K562 (cell line): Measurements from ENCODE around the gene TNC. TPM values are rescaled to one million over a fixed set of nuclear protein-coding genes. Genes with fewer than 3 reads are reported as not detected.

Experiments
- ATAC-seq: fragments of 200-7000 bp; cut with Tn5 transposase; 3 replicates; pipeline ENCODE4 v1.9.1; 2020; ENCODE audit warnings: moderate library complexity
- BruUV-seq: library from RNA; stranded (reverse); fragments of 400-500 nt; replicated peaks from 2 replicates; lab custom pipeline; 2021; lab: Mats Ljungman, UMichigan
- CTCF ChIA-PET: fragments of 300-600 bp; formaldehyde crosslinking; extraction: SDS; loops from one replicate; lab custom pipeline; 2021; ENCODE audit warnings: low intra/inter-chr PET ratio; lab: Yijun Ruan, JAX
- POLR2A ChIA-PET: fragments of 300-600, 350-650 bp; sonication (Branson Sonifier 250); formaldehyde crosslinking; extraction: SDS; loops from one replicate; lab custom pipeline; 2021; ENCODE audit warnings: antibody characterized with exemption, inconsistent platforms; lab: Yijun Ruan, JAX
- DNase-seq, 4 experiments: peaks; one replicate each; pipeline versions ENCODE4 v3.0.0 to v3.0.0-alpha.2; 2011 to 2018; ENCODE audit warnings: low spot score in 3 of 4, mixed read lengths in 3 of 4; ENCODE audit errors: extremely low read depth in 1 of 4
- FAIRE-seq: peaks from 2 replicates; lab custom pipeline; 2011; peaks lifted over from hg19 to GRCh38; lab: Jason Lieb, UNC
- H2AFZ ChIP-seq: 2 replicates; pipeline ENCODE4 v1.6.0; 2011; ENCODE audit warnings: low read depth, low read length, control low read depth, inconsistent platforms
- H3K27ac ChIP-seq: fragments of 200-600 bp; 3 replicates; pipeline ENCODE4 v1.8.0; 2011; ENCODE audit warnings: low read depth, mild to moderate bottlenecking, control low read depth, inconsistent platforms, low read length, moderate library complexity, mixed read lengths; ENCODE audit errors: extremely low read depth
- H3K27me3 ChIP-seq, 2 experiments: fragments of 300-600 bp in 1 of 2; 2 replicates in 1 of 2; 3 replicates in 1 of 2; pipeline versions ENCODE4 v1.6.0 to v1.8.0; 2011; ENCODE audit warnings: inconsistent platforms in 2 of 2, low read length in 2 of 2, mild to moderate bottlenecking in 1 of 2, mixed read lengths in 1 of 2, moderate library complexity in 1 of 2; ENCODE audit not compliant: control insufficient read depth in 2 of 2, insufficient read depth in 2 of 2
- H3K36me3 ChIP-seq: fragments of 300-600 bp; 3 replicates; pipeline ENCODE4 v1.8.0; 2011; ENCODE audit warnings: mild to moderate bottlenecking, low read length, inconsistent platforms; ENCODE audit not compliant: control insufficient read depth, insufficient read depth
- H3K4me1 ChIP-seq, 2 experiments: fragments of 200-600 bp in 1 of 2; replicated peaks in 1 of 2; 2 replicates in 1 of 2; 3 replicates in 1 of 2; pipeline versions ENCODE4 v1.5.1 to v1.8.0; 2011; ENCODE audit warnings: inconsistent platforms in 2 of 2, low read length in 2 of 2, mild to moderate bottlenecking in 1 of 2, mixed read lengths in 1 of 2, moderate library complexity in 1 of 2; ENCODE audit not compliant: control insufficient read depth in 2 of 2, insufficient read depth in 2 of 2
- H3K4me2 ChIP-seq: 2 replicates; pipeline ENCODE4 v1.6.1; 2011; ENCODE audit warnings: low read length, control low read depth, inconsistent platforms, mixed read lengths; ENCODE audit not compliant: insufficient read depth
- H3K4me3 ChIP-seq: fragments of 200-600 bp; sonication (generic), shearing (Covaris generic); 2 replicates; pipeline ENCODE4 v1.5.1; 2016; ENCODE audit warnings: control low read depth, inconsistent platforms
- H3K79me2 ChIP-seq: fragments of 200-600 bp; 3 replicates; pipeline ENCODE4 v1.8.0; 2011; ENCODE audit warnings: low read length, inconsistent platforms; ENCODE audit not compliant: control insufficient read depth, insufficient read depth
- H3K9ac ChIP-seq, 2 experiments: 2 replicates each; pipeline versions ENCODE4 v1.6.0 to v1.6.1; 2011; ENCODE audit warnings: low read depth in 2 of 2, low read length in 2 of 2, control low read depth in 1 of 2, inconsistent platforms in 1 of 2, mild to moderate bottlenecking in 1 of 2, mixed read lengths in 1 of 2; ENCODE audit not compliant: insufficient read depth in 1 of 2
- H3K9me1 ChIP-seq: one replicate; pipeline ENCODE4 v1.6.0; 2011; ENCODE audit warnings: inconsistent platforms, mild to moderate bottlenecking, low read length, moderate library complexity; ENCODE audit not compliant: control insufficient read depth, insufficient read depth
- H3K9me3 ChIP-seq: replicated peaks from 2 replicates; pipeline ENCODE4 v1.5.1; 2011; ENCODE audit warnings: low read depth, low read length, inconsistent platforms; ENCODE audit not compliant: control insufficient read depth, insufficient read depth
- H4K20me1 ChIP-seq: replicated peaks from 2 replicates; pipeline ENCODE4 v1.6.1; 2011; ENCODE audit warnings: low read length, inconsistent platforms, mixed read lengths; ENCODE audit not compliant: control insufficient read depth, insufficient read depth
- CCNT2 ChIP-seq: IDR thresholded peaks from 2 replicates; pipeline ENCODE4 v1.6.1; 2011; ENCODE audit warnings: borderline replicate concordance, low read depth, mild to moderate bottlenecking, moderate library complexity, mixed read lengths, low read length; ENCODE audit not compliant: insufficient read length; ENCODE audit errors: extremely low read depth
- E4F1 ChIP-seq: fragments of 250-450 bp; sonication (Bioruptor Pico); IDR thresholded peaks from 2 replicates; pipeline ENCODE4 v1.5.0; 2021; ENCODE audit warnings: mild to moderate bottlenecking, borderline replicate concordance
- FOXK1 ChIP-seq: sonication (generic); formaldehyde crosslinking; IDR thresholded peaks from 2 replicates; pipeline ENCODE4 v1.8.0; 2022; ENCODE audit warnings: missing genetic modification reagents, mild to moderate bottlenecking, borderline replicate concordance
- HIVEP1 ChIP-seq: fragments of 250-450 bp; sonication (Bioruptor Pico); IDR thresholded peaks from 2 replicates; pipeline ENCODE4 v1.4.0; 2020; ENCODE audit warnings: mild to moderate bottlenecking
- HMG20A ChIP-seq: fragments of 450-650 bp; formaldehyde crosslinking; conservative IDR thresholded peaks from 2 replicates; pipeline ENCODE4 v1.4.0; 2020; ENCODE audit warnings: mild to moderate bottlenecking, mixed read lengths
- KLF10 ChIP-seq: fragments of 250-450 bp; sonication (Bioruptor Pico); IDR thresholded peaks from 2 replicates; pipeline ENCODE4 v1.6.1; 2021; ENCODE audit warnings: matching md5 sums
- MAZ ChIP-seq, 2 experiments: fragments of 450-650 bp in 1 of 2; sonication (generic) in 1 of 2; formaldehyde crosslinking; IDR thresholded peaks in 1 of 2; conservative IDR thresholded peaks in 1 of 2; 2 replicates each; pipeline versions ENCODE4 v1.4.0 to v1.5.0; 2020; ENCODE audit warnings: mild to moderate bottlenecking in 1 of 2, missing genetic modification reagents in 1 of 2
- MEF2A ChIP-seq: IDR thresholded peaks from 2 replicates; pipeline ENCODE4 v1.6.1; 2011; ENCODE audit warnings: low read depth, mild to moderate bottlenecking, low read length, moderate library complexity; ENCODE audit not compliant: control insufficient read depth
- TAF15 ChIP-seq: fragments of 200-400 bp; formaldehyde crosslinking; IDR thresholded peaks from 2 replicates; pipeline ENCODE4 v1.6.1; 2017; ENCODE audit warnings: mild to moderate bottlenecking, low read depth, low read length, moderate library complexity
- TEAD1 ChIP-seq, 2 experiments: fragments of 450-650 bp in 1 of 2; sonication (generic) in 1 of 2; formaldehyde crosslinking; IDR thresholded peaks; 2 replicates each; pipeline versions ENCODE4 v1.4.0 to v1.8.0; 2020 to 2022; ENCODE audit warnings: mild to moderate bottlenecking in 2 of 2, missing genetic modification reagents in 1 of 2
- ZNF239 ChIP-seq: fragments of 250-450 bp; sonication (Bioruptor Pico); IDR thresholded peaks from 2 replicates; pipeline ENCODE4 v1.4.0; 2020; ENCODE audit warnings: mild to moderate bottlenecking
- ZNF695 ChIP-seq: fragments of 450-650 bp; formaldehyde crosslinking; IDR thresholded peaks from 2 replicates; pipeline ENCODE4 v1.4.0; 2020; ENCODE audit warnings: mild to moderate bottlenecking, moderate library complexity
- ZNF75A ChIP-seq: fragments of 450-650 bp; formaldehyde crosslinking; IDR thresholded peaks from 2 replicates; pipeline ENCODE4 v1.4.0; 2020; ENCODE audit warnings: mild to moderate bottlenecking
- ZNF77 ChIP-seq: fragments of 250-450 bp; sonication (Bioruptor Pico); IDR thresholded peaks from 2 replicates; pipeline ENCODE4 v1.5.0; 2020
- WGBS: fragments of 100-300 bp; shearing (Covaris generic); methylation state at CpG from one replicate; pipeline ENCODE4 v1.1.6; 2016; ENCODE audit warnings: low coverage, mixed read lengths; ENCODE audit not compliant: insufficient coverage; ENCODE audit errors: missing lambda C conversion rate; 5-methylcytosine and 5-hydroxymethylcytosine counted together
- in situ Hi-C: fragments of 300-500 bp; cut with MboI; formaldehyde crosslinking; loops from 4 replicates; pipeline ENCODE4 v1.15.0; 2018; ENCODE audit warnings: inconsistent platforms, mixed read lengths
- intact Hi-C: fragments of 100-400 bp; cut with micrococcal nuclease; formaldehyde crosslinking; loops from 2 replicates; pipeline ENCODE4 v1.14.2; 2022
- polyA plus RNA-seq, 8 experiments: library from polyadenylated mRNA; depleted of rRNA in 4 of 8; stranded (reverse) in 5 of 8; unstranded in 3 of 8; fragments of >200 nt; fragmentation: Nextera tagmentation in 2 of 8; fragmentation: Illumina TruSeq in 1 of 8; extraction: Ambion mirVana in 2 of 8; extraction: Trizol in 1 of 8; gene quantifications; 2 replicates each; pipeline versions ENCODE4 v1.2.1 to v1.2.3, GENCODE V29; 2011 to 2014; ENCODE audit warnings: inconsistent platforms in 1 of 8, missing spikeins in 1 of 8
- total RNA-seq, 7 experiments: library from RNA; depleted of rRNA in 6 of 7; stranded (reverse); fragments of >200 nt in 6 of 7; fragmentation: Illumina TruSeq in 2 of 7; extraction: Trizol in 2 of 7; gene quantifications; 2 replicates each; pipeline versions ENCODE4 v1.2.1 to v1.2.3, GENCODE V29; 2011 to 2021; ENCODE audit warnings: low replicate concordance in 1 of 7
- TF ChIP-seq, protein P1 (sequence below): sonication (generic); formaldehyde crosslinking; IDR thresholded peaks from 2 replicates; pipeline ENCODE4 v1.8.0; 2022; ENCODE audit warnings: missing genetic modification reagents, mild to moderate bottlenecking, borderline replicate concordance

The TNC gene
- total and polyA plus RNA-seq, 9 of the 15 experiments (the other 6 are each of a cell fraction or from before 2014, with no cell fraction given), result under 0.01 to 0.29 TPM; not detected in 7

DNA sequence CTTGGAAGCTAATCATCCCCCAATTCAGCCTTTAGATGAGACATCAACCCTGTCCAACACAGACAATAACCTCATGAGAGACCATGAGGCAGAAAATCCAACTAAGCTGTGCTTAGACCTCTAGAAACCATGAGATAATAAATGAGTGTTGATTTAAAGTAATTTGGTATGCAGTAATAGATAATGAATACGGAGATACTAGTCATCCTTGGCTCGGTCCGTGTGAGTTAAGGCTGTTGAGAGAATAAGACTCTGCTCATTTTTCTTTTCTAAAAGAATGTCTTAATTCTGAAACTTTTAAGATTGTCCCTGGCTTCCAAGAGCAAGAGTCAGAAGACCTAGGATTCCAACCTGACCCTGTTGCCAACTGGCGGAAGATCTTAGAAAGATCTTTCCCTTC is 6.1 kb downstream of the TNC start:
- Histone ChIP-seq H3K9me3 (no peaks in the 10 kb centered on the region), H3K4me3 (no peak overlapping the region), H3K27me3 (no peaks in the 10 kb centered on the region), H3K27ac (no peak overlapping the region), H3K4me1 (no peaks in the 10 kb centered on the region), H2AFZ (no peak overlapping the region), H3K9me1 (no peaks in the 10 kb centered on the region), H3K79me2 (no peaks in the 10 kb centered on the region), H4K20me1 (no peaks in the 10 kb centered on the region), H3K9ac (no peak overlapping the region), H3K36me3 (no peaks in the 10 kb centered on the region), H3K4me2 (no peak overlapping the region)
- CTCF ChIA-PET, result no interaction called here
- intact Hi-C loops, result no loop called here
- 4% methylated on average over 4 of the region's 4 CpGs for WGBS
- no TSS peak for BruUV-seq
- DNase-seq (no peak), FAIRE-seq (no peak), ATAC-seq (no peak)
- in situ Hi-C loops, result no loop called here
- no peak for TF ChIP-seq HIVEP1
- no peak for TF ChIP-seq MEF2A
- no peak for TF ChIP-seq FOXK1
- no peak for TF ChIP-seq TAF15
- no peak for TF ChIP-seq TEAD1 (CRISPR knock-in tag; IDR thresholded peaks at IDR 0.05)
- TF ChIP-seq HMG20A (CRISPR knock-in tag), result no peak
- no peak for TF ChIP-seq ZNF75A
- TF ChIP-seq, protein P1, sequence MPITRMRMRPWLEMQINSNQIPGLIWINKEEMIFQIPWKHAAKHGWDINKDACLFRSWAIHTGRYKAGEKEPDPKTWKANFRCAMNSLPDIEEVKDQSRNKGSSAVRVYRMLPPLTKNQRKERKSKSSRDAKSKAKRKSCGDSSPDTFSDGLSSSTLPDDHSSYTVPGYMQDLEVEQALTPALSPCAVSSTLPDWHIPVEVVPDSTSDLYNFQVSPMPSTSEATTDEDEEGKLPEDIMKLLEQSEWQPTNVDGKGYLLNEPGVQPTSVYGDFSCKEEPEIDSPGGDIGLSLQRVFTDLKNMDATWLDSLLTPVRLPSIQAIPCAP (CRISPR knock-in tag), result no peak
- TF ChIP-seq CCNT2, result no peak
- TF ChIP-seq KLF10 (CRISPR knock-in tag), result no peak
- no peak for TF ChIP-seq E4F1
- TF ChIP-seq MAZ (CRISPR knock-in tag; conservative IDR thresholded peaks at IDR 0.05 in 1 of 2, IDR thresholded peaks at IDR 0.05 in 1 of 2), result no peak
- no peak for TF ChIP-seq ZNF239
- TF ChIP-seq ZNF77 (CRISPR knock-in tag), result no peak
- no peak for TF ChIP-seq ZNF695 (CRISPR knock-in tag)
- POLR2A ChIA-PET, result interaction anchor here (1.0 kb wide), 1 partner anchor 8 kb away, joined by 3 read pairs; no protein-coding TSS in a partner anchor
